H1 (cell line): Measurements from ENCODE around the gene ZFAND3. TPM values are rescaled to one million over a fixed set of nuclear protein-coding genes. Genes with fewer than 3 reads are reported as not detected.

Source experiments
- BRCA1 ChIP-seq: IDR thresholded peaks from 2 replicates; pipeline ENCODE4 v1.6.1; 2012; ENCODE audit warnings: low read depth, low read length, improper control_type of control experiment
- CHD7 ChIP-seq: fragments of 300-600 bp; sonication (generic); IDR thresholded peaks from 2 replicates; pipeline ENCODE4 v1.7.1; 2012; ENCODE audit warnings: low read length, moderate library complexity, mild to moderate bottlenecking, inconsistent platforms; ENCODE audit not compliant: insufficient replicate concordance
- EP300 ChIP-seq, 2 experiments: IDR thresholded peaks; 1 replicate in 1 of 2; 2 replicates in 1 of 2; pipeline ENCODE4 v1.6.1; 2011 to 2012; ENCODE audit warnings: low read depth in 2 of 2, low read length in 2 of 2, mild to moderate bottlenecking in 2 of 2, borderline replicate concordance in 1 of 2, inconsistent platforms in 1 of 2, moderate library complexity in 1 of 2
- MAFK ChIP-seq: IDR thresholded peaks from 2 replicates; pipeline ENCODE4 v1.6.1; 2012; ENCODE audit warnings: low read depth, mild to moderate bottlenecking, improper control_type of control experiment, low read length
- NANOG ChIP-seq: IDR thresholded peaks from 2 replicates; pipeline ENCODE4 v1.6.1; 2011; ENCODE audit warnings: low read length, low read depth, mild to moderate bottlenecking, inconsistent platforms; ENCODE audit not compliant: insufficient read depth, poor library complexity, severe bottlenecking
- NRF1 ChIP-seq: IDR thresholded peaks from 2 replicates; pipeline ENCODE4 v1.6.1; 2011; ENCODE audit warnings: mild to moderate bottlenecking, low read depth, low read length, improper control_type of control experiment
- PHF8 ChIP-seq: fragments of 200-600 bp; sonication (generic); conservative IDR thresholded peaks from 2 replicates; pipeline ENCODE4 v1.7.1; 2012; ENCODE audit warnings: low read depth, mild to moderate bottlenecking, inconsistent platforms, low read length, moderate library complexity
- POLR2AphosphoS5 ChIP-seq: IDR thresholded peaks from 2 replicates; pipeline ENCODE4 v1.6.1; 2011; ENCODE audit warnings: low read depth, low read length
- SIRT6 ChIP-seq: IDR thresholded peaks from one replicate; pipeline ENCODE4 v1.7.1; 2012; ENCODE audit warnings: low read length, inconsistent platforms
- SUZ12 ChIP-seq: fragments of 200-600 bp; sonication (generic); IDR thresholded peaks from 2 replicates; pipeline ENCODE4 v1.6.1; 2012; ENCODE audit warnings: mild to moderate bottlenecking, inconsistent platforms, low read length, moderate library complexity, mixed read lengths
- TAF1 ChIP-seq: IDR thresholded peaks from 2 replicates; pipeline ENCODE4 v1.6.1; 2011; ENCODE audit warnings: mild to moderate bottlenecking, low read depth, low read length
- polyA plus RNA-seq, 7 experiments: library from polyadenylated mRNA; depleted of rRNA in 3 of 7; stranded (reverse) in 5 of 7; unstranded in 2 of 7; fragments of >200 nt in 5 of 7; fragments of 200-250 nt in 2 of 7; gene quantifications; 1 replicate in 5 of 7; 2 replicates in 1 of 7; 4 replicates in 1 of 7; pipeline versions ENCODE4 v1.2.1 to v1.2.3, GENCODE V29; 2011 to 2013; ENCODE audit warnings: missing spikeins in 2 of 7, mixed read lengths in 2 of 7
- total RNA-seq: library from RNA; stranded (reverse); fragmentation: NEBNext Ultra II Directional; extraction: Animal tissue kit (Norgen Biotek cat#: 25700); gene quantifications from 2 replicates; pipeline ENCODE4 v1.2.1, GENCODE V29; 2021

Gene ZFAND3
- total and polyA plus RNA-seq, 2 of the 8 experiments (the other 6 are each of a cell fraction or from before 2014, with no cell fraction given): 13.0 to 51.3 TPM

GRCh38 chr6:38137608-38138265 lies 318.2 kb downstream of the ZFAND3 start (continued):
- TF ChIP-seq CHD7: no peak
- no peak for TF ChIP-seq BRCA1
- 0 out of 2 replicates have a peak, but pooled peaks have one; percentile 40 for TF ChIP-seq TAF1
- no peak for TF ChIP-seq MAFK
- TF ChIP-seq NRF1: no peak
- TF ChIP-seq SUZ12: no peak
- no peak for TF ChIP-seq PHF8
- peak; percentile 5 for TF ChIP-seq NANOG
- TF ChIP-seq SIRT6: no peak
- 0 out of 2 replicates have a peak, but pooled peaks have one; percentile 28 for TF ChIP-seq POLR2AphosphoS5
- no peak for TF ChIP-seq EP300 (IDR thresholded peaks at IDR 0.05; ENCODE audit: borderline replicate concordance in 1 of 2, low read depth in 2 of 2, low read length in 2 of 2)
